SK-N-SH (cell line): ENCODE results near the gene PRCC. TPM values are rescaled to one million over a fixed set of nuclear protein-coding genes. Genes with fewer than 3 reads are reported as not detected.

ENCODE experiments used
- CTCF ChIA-PET: fragments of 300-600, 350-600 bp; formaldehyde crosslinking; extraction: SDS; loops from one replicate; lab custom pipeline; 2021; lab: Yijun Ruan, JAX
- POLR2A ChIA-PET: fragments of 350-600 bp; sonication (Branson Sonifier 250); formaldehyde crosslinking; extraction: SDS; loops from one replicate; lab custom pipeline; 2020; ENCODE audit warnings: antibody characterized with exemption, inconsistent platforms; lab: Yijun Ruan, JAX
- DNase-seq: peaks from one replicate; pipeline ENCODE4 v3.0.0; 2012
- H2AFZ ChIP-seq: fragments of 200-600 bp; sonication (generic); 2 replicates; pipeline ENCODE4 v1.8.1; 2016; ENCODE audit warnings: antibody characterized with exemption, mild to moderate bottlenecking, low read depth
- H3F3A ChIP-seq: fragments of 200-600 bp; sonication (generic); replicated peaks from 2 replicates; pipeline ENCODE3; 2016; ENCODE audit warnings: antibody characterized with exemption, mild to moderate bottlenecking; ENCODE audit not compliant: insufficient read depth
- H3K27ac ChIP-seq, 2 experiments: fragments of 200-500 bp in 1 of 2; fragments of 200-600 bp in 1 of 2; sonication (Bioruptor generic) in 1 of 2; sonication (generic), shearing (Covaris generic) in 1 of 2; 2 replicates each; pipeline versions ENCODE4 v1.5.1 to v1.6.1; 2014 to 2016; ENCODE audit warnings: low read depth in 2 of 2, inconsistent platforms in 1 of 2, low read length in 1 of 2, mild to moderate bottlenecking in 1 of 2, mixed read lengths in 1 of 2
- H3K27me3 ChIP-seq: fragments of 200-600 bp; sonication (generic), shearing (Covaris generic); 2 replicates; pipeline ENCODE4 v1.6.1; 2016; ENCODE audit warnings: mixed run types; ENCODE audit not compliant: insufficient read depth
- H3K36me3 ChIP-seq, 2 experiments: fragments of 200-500 bp in 1 of 2; fragments of 200-600 bp in 1 of 2; sonication (Bioruptor generic) in 1 of 2; sonication (generic) in 1 of 2; replicated peaks in 1 of 2; 2 replicates each; pipeline versions ENCODE3 to v1.5.1; 2014 to 2016; ENCODE audit warnings: low read length in 1 of 2, mild to moderate bottlenecking in 1 of 2; ENCODE audit not compliant: insufficient read depth in 2 of 2, control insufficient read depth in 1 of 2
- H3K4me1 ChIP-seq, 2 experiments: fragments of 200-500 bp in 1 of 2; fragments of 200-600 bp in 1 of 2; sonication (Bioruptor generic) in 1 of 2; sonication (generic), shearing (Covaris generic) in 1 of 2; 2 replicates each; pipeline versions ENCODE4 v1.5.1 to v1.6.1; 2014 to 2016; ENCODE audit warnings: low read depth in 1 of 2, low read length in 1 of 2, mixed run types in 1 of 2; ENCODE audit not compliant: insufficient read depth in 2 of 2, control insufficient read depth in 1 of 2
- H3K4me2 ChIP-seq: fragments of 200-600 bp; sonication (generic), shearing (Covaris generic); 2 replicates; pipeline ENCODE4 v1.6.1; 2017; ENCODE audit warnings: mixed run types
- H3K4me3 ChIP-seq, 2 experiments: fragments of 200-500 bp in 1 of 2; fragments of 200-600 bp in 1 of 2; sonication (Bioruptor generic) in 1 of 2; sonication (generic), shearing (Covaris generic) in 1 of 2; 2 replicates each; pipeline versions ENCODE4 v1.5.1 to v1.8.1; 2014 to 2016; ENCODE audit warnings: low read depth in 2 of 2, inconsistent platforms in 1 of 2, low read length in 1 of 2, mild to moderate bottlenecking in 1 of 2, mixed read lengths in 1 of 2, moderate library complexity in 1 of 2
- H3K79me2 ChIP-seq: fragments of 200-600 bp; sonication (generic); 2 replicates; pipeline ENCODE4 v1.8.1; 2017; ENCODE audit warnings: mild to moderate bottlenecking; ENCODE audit not compliant: insufficient read depth
- H3K9ac ChIP-seq: fragments of 200-600 bp; sonication (generic); 2 replicates; pipeline ENCODE4 v1.6.1; 2017; ENCODE audit warnings: mixed run types
- H3K9me2 ChIP-seq: fragments of 200-600 bp; sonication (generic); 2 replicates; pipeline ENCODE4 v1.6.1; 2017; ENCODE audit warnings: mixed run types
- H3K9me3 ChIP-seq: fragments of 200-600 bp; sonication (generic); 2 replicates; pipeline ENCODE4 v1.6.1; 2017; ENCODE audit warnings: mixed run types, mild to moderate bottlenecking, moderate library complexity
- H4K20me1 ChIP-seq: fragments of 200-600 bp; sonication (generic); 2 replicates; pipeline ENCODE4 v1.6.1; 2017; ENCODE audit warnings: mild to moderate bottlenecking, mixed run types; ENCODE audit not compliant: insufficient read depth
- CHD2 ChIP-seq: fragments of 150-350 bp; IDR thresholded peaks from 2 replicates; pipeline ENCODE4 v1.6.1; 2018; ENCODE audit warnings: low read length; ENCODE audit not compliant: partially characterized antibody
- FOXJ3 ChIP-seq: sonication (generic); formaldehyde crosslinking; IDR thresholded peaks from 2 replicates; pipeline ENCODE4 v1.5.1; 2020; ENCODE audit warnings: mild to moderate bottlenecking, missing genetic modification reagents
- GATA2 ChIP-seq: sonication (generic); formaldehyde crosslinking; IDR thresholded peaks from 2 replicates; pipeline ENCODE4 v1.5.0; 2020; ENCODE audit warnings: mild to moderate bottlenecking, missing genetic modification reagents
- IRF3 ChIP-seq: fragments of 150-350 bp; IDR thresholded peaks from 2 replicates; pipeline ENCODE4 v1.6.1; 2016; ENCODE audit warnings: mild to moderate bottlenecking, low read depth, low read length
- MAX ChIP-seq: IDR thresholded peaks from 2 replicates; pipeline ENCODE4 v1.4.0; 2012; ENCODE audit warnings: low read depth
- NFIC ChIP-seq: IDR thresholded peaks from 2 replicates; pipeline ENCODE4 v1.4.0; 2012; ENCODE audit warnings: borderline replicate concordance
- NRF1 ChIP-seq: IDR thresholded peaks from 2 replicates; pipeline ENCODE4 v1.6.1; 2012; ENCODE audit warnings: low read depth, mild to moderate bottlenecking, low read length
- PBX3 ChIP-seq: IDR thresholded peaks from 2 replicates; pipeline ENCODE4; 2012
- RXRA ChIP-seq: IDR thresholded peaks from 2 replicates; pipeline ENCODE4 v1.4.0; 2012; ENCODE audit warnings: low read depth, mild to moderate bottlenecking, borderline replicate concordance
- SMC3 ChIP-seq: IDR thresholded peaks from 2 replicates; pipeline ENCODE4 v1.6.1; 2012; ENCODE audit warnings: low read depth, low read length, improper control_type of control experiment
- TEAD4 ChIP-seq: IDR thresholded peaks from 2 replicates; pipeline ENCODE4 v1.4.0; 2012; ENCODE audit warnings: mild to moderate bottlenecking, borderline replicate concordance; ENCODE audit not compliant: insufficient read depth
- YY1 ChIP-seq: IDR thresholded peaks from 2 replicates; pipeline ENCODE4 v1.4.0; 2012; ENCODE audit warnings: low read depth, mild to moderate bottlenecking
- ZBTB33 ChIP-seq: IDR thresholded peaks from 2 replicates; pipeline ENCODE4 v1.4.0; 2012; ENCODE audit warnings: low read depth, borderline replicate concordance
- WGBS: methylation state at CpG from one replicate; pipeline ENCODE4 v1.1.6; 2017; ENCODE audit warnings: low lambda C conversion rate; 5-methylcytosine and 5-hydroxymethylcytosine counted together
- polyA plus RNA-seq, 3 experiments: library from polyadenylated mRNA; depleted of rRNA; stranded (reverse); fragments of >200 nt; gene quantifications; 2 replicates each; pipeline ENCODE4 v1.2.3, GENCODE V29; 2012

The PRCC gene
- polyA plus RNA-seq, 1 of the 3 experiments (the other 2 are of a cell fraction), result 39.2 TPM

- TF ChIP-seq IRF3, result no peak
- no peak for TF ChIP-seq FOXJ3
- no peak for TF ChIP-seq YY1
- TF ChIP-seq ZBTB33, result no peak
- TF ChIP-seq, all 33 proteins: peak for 0
Measured at GRCh38 chr1:156842618-156843300, 75.4 kb downstream of the PRCC start (continued).

- Histone ChIP-seq H3K4me2 (no peak overlapping the region), H3K9me2 (no peaks in the 10 kb centered on the region), H3K27ac (no peak overlapping the region), H3K9ac (no peak overlapping the region), H3K9me3 (no peaks in the 10 kb centered on the region), H4K20me1 (no peaks in the 10 kb centered on the region), H3K4me3 (no peak overlapping the region), H3F3A (no peaks in the 10 kb centered on the region), H2AFZ (no peak overlapping the region), H3K27me3 (no peaks in the 10 kb centered on the region), H3K4me1 (peaks cover 0 to 16% of the 10 kb centered on the region in 2 experiments; a peak in 1 of 4 replicates), H3K36me3 (no peaks in the 10 kb centered on the region), H3K79me2 (no peaks in the 10 kb centered on the region)
- ChIA-PET CTCF (interaction anchor here (0.9 to 3.7 kb wide), 3 partner anchors 12 to 16 kb away, joined by 3 to 16 read pairs (median 4); partner anchors contain the start of gene NTRK1), POLR2A (interaction anchor here (1.0 kb wide), 1 partner anchor 9 kb away, joined by 3 read pairs; no protein-coding TSS in a partner anchor)
- DNase-seq, result no peak
- WGBS, result 89% methylated on average over 6 of the region's 6 CpGs
- TF ChIP-seq TEAD4, result no peak
- TF ChIP-seq CHD2, result no peak
- no peak for TF ChIP-seq GATA2 (CRISPR knock-in tag)
- TF ChIP-seq SMC3, result no peak
- TF ChIP-seq PBX3, result no peak
- TF ChIP-seq MAX, result no peak
- TF ChIP-seq NFIC, result no peak
- TF ChIP-seq IRF3, result no peak
- TF ChIP-seq RXRA, result no peak
- no peak for TF ChIP-seq NRF1
Measured at GRCh38 chr1:156844102-156844501, 76.8 kb downstream of the PRCC start.
